Keratinocyte (primary cell): ENCODE measurements around the gene DBR1.

Experiments used
- EZH2 ChIP-seq: IDR thresholded peaks from one replicate; pipeline ENCODE4 v1.6.1; 2012; ENCODE audit warnings: inconsistent platforms, mild to moderate bottlenecking, low read length, moderate library complexity
- TF ChIP-seq, protein P1 (sequence below), 3 experiments: IDR thresholded peaks in 1 of 3; conservative IDR thresholded peaks in 1 of 3; optimal IDR thresholded peaks in 1 of 3; 2 replicates in 2 of 3; 3 replicates in 1 of 3; pipeline versions ENCODE3 to v1.5.1; 2011; ENCODE audit warnings: low read length in 3 of 3, mild to moderate bottlenecking in 3 of 3, moderate library complexity in 2 of 3, control low read depth in 1 of 3, inconsistent platforms in 1 of 3; ENCODE audit not compliant: insufficient read depth in 2 of 3; ENCODE audit errors: extremely low read depth in 1 of 3

DNA sequence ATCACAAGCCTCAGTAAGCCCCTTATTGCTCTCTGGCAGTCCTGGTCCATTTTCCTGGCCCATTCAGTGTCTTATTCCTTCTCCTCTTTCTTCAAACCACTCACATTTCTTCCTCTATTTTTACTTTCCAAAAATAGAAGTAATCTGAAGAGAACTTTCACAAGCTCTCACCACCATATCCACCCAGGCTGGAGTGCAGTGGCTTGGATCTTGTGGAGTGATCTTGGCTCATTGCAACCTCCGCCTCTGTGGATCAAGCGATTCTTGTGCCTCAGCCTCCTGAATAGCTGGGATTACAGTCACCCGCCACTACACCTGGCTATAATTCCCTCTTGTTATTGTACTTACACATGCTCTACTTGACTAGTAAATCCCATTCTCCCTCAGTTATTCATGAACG is 29.2 kb upstream of the DBR1 start:
- TF ChIP-seq, protein P1, sequence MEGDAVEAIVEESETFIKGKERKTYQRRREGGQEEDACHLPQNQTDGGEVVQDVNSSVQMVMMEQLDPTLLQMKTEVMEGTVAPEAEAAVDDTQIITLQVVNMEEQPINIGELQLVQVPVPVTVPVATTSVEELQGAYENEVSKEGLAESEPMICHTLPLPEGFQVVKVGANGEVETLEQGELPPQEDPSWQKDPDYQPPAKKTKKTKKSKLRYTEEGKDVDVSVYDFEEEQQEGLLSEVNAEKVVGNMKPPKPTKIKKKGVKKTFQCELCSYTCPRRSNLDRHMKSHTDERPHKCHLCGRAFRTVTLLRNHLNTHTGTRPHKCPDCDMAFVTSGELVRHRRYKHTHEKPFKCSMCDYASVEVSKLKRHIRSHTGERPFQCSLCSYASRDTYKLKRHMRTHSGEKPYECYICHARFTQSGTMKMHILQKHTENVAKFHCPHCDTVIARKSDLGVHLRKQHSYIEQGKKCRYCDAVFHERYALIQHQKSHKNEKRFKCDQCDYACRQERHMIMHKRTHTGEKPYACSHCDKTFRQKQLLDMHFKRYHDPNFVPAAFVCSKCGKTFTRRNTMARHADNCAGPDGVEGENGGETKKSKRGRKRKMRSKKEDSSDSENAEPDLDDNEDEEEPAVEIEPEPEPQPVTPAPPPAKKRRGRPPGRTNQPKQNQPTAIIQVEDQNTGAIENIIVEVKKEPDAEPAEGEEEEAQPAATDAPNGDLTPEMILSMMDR (optimal IDR thresholded peaks at IDR 0.05 in 1 of 3, IDR thresholded peaks at IDR 0.05 in 1 of 3, conservative IDR thresholded peaks at IDR 0.05 in 1 of 3; ENCODE audit: extremely low read depth in 1 of 3, insufficient read depth in 2 of 3, low read length in 3 of 3) = no peak
- no peak for TF ChIP-seq EZH2
